WI38 (cell line): Measurements from ENCODE around the gene LITAF.

Source experiments
- H3K4me3 ChIP-seq: 2 replicates; pipeline ENCODE4 v1.5.1; 2011; ENCODE audit warnings: low read depth, mild to moderate bottlenecking, control low read depth, low read length
- TF ChIP-seq, protein P1 (sequence below): IDR thresholded peaks from 2 replicates; pipeline ENCODE4 v1.5.1; 2012; ENCODE audit warnings: low read depth, mild to moderate bottlenecking, control low read depth, low read length

Gene LITAF

DNA sequence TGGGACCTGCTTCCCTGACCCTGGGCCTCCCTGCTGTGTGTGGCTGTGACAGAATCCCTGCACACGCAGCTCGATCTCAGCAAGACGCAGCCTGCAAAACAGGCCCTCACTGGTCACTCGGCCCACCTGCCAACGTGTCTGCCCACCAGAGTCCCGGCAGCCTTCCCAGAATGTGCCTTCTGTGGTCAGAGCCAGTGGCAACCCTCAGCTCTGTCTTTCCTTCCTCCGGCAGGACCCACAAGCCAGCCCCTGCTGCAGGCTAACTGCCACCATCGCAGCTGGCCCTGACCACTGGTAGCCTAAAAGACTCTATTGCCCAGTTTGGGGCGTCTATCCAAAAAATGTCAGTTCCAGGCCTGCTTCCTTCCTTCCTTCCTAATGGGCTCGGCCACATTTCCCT, 83.2 kb downstream of the LITAF start:
- no peak overlapping the region for H3K4me3 ChIP-seq
- TF ChIP-seq, protein P1, sequence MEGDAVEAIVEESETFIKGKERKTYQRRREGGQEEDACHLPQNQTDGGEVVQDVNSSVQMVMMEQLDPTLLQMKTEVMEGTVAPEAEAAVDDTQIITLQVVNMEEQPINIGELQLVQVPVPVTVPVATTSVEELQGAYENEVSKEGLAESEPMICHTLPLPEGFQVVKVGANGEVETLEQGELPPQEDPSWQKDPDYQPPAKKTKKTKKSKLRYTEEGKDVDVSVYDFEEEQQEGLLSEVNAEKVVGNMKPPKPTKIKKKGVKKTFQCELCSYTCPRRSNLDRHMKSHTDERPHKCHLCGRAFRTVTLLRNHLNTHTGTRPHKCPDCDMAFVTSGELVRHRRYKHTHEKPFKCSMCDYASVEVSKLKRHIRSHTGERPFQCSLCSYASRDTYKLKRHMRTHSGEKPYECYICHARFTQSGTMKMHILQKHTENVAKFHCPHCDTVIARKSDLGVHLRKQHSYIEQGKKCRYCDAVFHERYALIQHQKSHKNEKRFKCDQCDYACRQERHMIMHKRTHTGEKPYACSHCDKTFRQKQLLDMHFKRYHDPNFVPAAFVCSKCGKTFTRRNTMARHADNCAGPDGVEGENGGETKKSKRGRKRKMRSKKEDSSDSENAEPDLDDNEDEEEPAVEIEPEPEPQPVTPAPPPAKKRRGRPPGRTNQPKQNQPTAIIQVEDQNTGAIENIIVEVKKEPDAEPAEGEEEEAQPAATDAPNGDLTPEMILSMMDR, result no peak

DNA sequence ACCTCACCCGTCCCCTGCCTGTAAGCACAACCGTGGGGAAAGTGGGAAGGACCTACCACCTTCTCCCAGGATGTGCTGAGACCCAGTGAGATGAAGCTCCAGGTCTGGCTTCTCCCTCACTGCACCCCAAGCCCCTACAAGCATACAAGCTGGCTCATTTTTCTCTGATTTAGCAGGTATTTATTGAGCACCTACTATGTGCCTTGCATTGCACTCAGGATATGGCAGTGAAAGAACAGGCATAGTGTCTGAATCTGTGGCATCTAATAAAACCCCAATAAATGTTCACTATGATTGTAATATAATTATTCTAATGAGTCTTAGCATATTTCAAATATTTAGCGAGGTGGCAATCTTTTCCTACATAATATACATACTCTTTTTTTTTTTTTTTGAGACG, 84.5 kb downstream of the LITAF start:
- H3K4me3 ChIP-seq, result no peak overlapping the region
- TF ChIP-seq, protein P1, result no peak

DNA sequence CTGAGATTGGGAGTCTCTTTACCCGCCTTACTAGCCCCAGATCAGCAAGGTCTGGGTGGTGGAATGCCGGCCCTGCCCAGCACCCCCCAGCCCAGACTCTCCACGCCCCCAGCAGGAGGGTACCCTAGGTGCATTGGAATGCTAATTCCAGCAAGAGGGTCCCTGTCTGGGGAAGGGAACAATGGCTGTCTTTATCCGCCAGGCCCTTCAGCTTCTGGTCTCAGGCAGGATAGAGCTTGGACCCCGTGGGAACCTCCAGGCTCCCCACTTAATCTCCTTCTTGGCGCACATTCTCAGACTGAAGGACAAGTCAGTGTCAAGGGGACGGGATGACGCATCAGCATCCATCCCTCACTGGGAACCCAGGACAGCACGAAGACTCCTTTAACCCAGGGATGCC, 85.1 kb downstream of the LITAF start:
- H3K4me3 ChIP-seq, result no peak overlapping the region
- TF ChIP-seq, protein P1, result no peak

DNA sequence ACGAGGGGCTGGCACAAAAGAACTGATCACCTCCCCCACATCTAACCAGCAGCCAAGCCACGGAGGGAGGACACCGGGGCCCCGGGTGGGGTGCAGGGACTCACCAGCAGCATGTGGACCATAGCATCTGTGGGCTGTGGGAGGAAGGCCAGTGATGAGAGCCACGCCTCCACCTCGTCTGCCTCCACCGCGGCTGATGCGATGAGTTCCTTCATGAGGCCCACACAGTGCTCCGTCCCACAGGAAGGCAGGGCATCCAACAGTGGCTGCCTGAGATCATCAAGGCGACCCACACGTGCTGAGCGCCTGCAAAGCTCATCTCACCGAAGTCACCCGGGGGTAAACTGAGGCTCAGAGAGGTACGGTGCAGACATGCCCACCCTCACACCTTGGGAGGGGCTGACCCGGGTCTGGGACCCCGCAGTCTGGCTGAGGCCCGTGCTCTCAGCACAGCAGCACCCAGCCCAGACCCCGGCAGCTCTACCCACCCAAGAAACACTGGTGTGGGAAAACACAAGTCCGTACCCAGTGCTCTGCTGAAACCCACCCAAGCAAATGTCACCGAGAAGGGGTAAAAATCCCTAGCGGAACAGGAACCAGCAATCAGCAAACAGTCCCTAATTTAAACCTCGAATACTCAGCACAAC, 85.9 kb downstream of the LITAF start:
- TF ChIP-seq, protein P1, result no peak
- no peak overlapping the region for H3K4me3 ChIP-seq

DNA sequence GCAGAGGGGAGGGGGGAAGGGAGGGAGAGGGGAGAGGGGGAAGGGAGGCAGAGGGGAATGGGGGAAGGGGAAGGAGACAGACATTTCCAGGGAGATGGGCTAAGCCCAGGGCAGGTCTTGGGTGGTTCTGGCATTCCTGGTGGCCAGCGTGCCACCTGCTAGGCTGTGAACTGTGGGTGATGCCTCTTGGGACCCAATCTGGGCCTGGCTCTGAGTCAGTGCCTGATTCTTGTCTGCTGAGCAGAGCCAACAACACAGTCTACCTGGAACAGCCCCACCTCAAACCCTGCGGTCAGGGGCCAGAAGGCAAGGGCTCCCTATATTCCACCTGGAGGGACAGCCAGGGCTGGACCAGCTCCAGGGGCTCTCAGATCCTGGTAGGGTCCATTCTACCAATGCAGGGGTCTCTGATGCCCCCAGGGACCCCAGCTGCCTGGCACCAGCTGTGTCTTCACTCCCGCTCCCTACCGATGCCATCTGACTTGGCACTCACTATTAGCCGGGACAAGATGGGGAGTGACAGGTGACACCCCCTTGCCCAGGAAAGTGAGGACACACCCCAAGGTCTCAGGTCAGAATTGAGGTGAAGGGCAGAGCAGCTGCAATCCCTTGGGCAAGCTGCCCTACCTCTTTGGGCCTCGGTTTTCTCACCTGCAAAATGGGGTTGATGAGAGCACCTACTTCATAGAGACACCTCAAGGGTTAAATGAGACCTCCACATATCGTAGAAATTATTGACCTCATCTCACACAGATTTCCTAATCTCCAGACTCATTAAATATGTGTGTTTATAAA, 87.2 kb downstream of the LITAF start:
- TF ChIP-seq, protein P1, result no peak
- H3K4me3 ChIP-seq, result no peak overlapping the region

DNA sequence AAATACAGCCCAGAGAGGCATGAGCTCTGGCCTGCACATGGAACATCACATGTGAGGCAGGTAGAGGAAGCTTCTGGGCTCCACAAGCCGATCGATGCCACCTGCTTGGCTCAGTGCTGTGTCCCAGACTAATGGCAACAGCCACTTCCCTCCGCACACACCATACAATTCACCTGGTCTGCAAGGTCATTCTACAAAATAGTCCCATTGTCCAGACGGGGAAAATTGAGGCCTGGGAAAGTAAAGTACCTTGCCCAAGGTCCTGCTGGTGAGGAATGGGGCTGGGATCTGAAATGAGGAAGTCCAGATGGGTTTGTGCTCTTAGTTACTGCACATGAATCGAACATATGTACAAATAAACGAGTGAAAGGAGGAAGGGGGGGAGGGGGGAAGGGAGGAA, 88.0 kb downstream of the LITAF start:
- no peak overlapping the region for H3K4me3 ChIP-seq
- TF ChIP-seq, protein P1, result no peak

DNA sequence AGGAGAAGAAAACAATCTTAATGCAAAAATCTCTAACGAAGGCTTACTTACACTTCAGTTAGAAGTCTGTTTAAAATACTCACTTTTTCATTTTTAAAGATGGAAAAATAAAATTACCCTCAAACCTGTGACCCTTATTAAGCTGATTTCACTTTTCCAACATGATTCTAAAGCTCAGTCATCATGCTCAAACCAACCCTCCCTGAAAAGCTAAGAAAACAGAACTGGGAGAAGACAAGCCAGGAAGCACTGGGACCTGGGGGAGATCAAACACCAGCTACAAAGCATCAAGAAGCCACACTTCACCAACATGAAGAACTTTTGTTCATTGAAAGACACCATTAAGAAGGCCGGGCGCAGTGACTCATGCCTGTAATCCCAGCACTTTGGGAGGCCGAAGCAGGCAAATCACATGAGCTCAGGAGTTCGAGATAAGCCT, 88.8 kb downstream of the LITAF start:
- TF ChIP-seq, protein P1, result no peak
- no peak overlapping the region for H3K4me3 ChIP-seq
